Right cardiac atrium (tissue), 5 donors: ENCODE measurements around the gene EXOC3L1. TPM values are rescaled to one million over a fixed set of nuclear protein-coding genes. Genes with fewer than 3 reads are reported as not detected.
A peak's percentile ranks its signal among the peaks of the same experiment; 100 is the strongest.

Experiments
- ATAC-seq, 2 donors: fragments of 200-7000 bp; cut with Tn5 transposase; one replicate each; pipeline versions ENCODE4 v1.8.0 to v1.9.1; 2020; ENCODE audit warnings: moderate library complexity in 2 of 2, mild to moderate bottlenecking in 1 of 2
- DNase-seq, 3 donors: peaks; one replicate each; pipeline ENCODE4 v3.0.0-alpha.2; 2020
- H3K27ac ChIP-seq: one replicate; pipeline ENCODE4 v1.5.1; 2013; ENCODE audit warnings: mild to moderate bottlenecking, low read length, control low read depth, moderate library complexity
- H3K27me3 ChIP-seq: one replicate; pipeline ENCODE4 v1.6.1; 2013; ENCODE audit not compliant: control insufficient read depth, insufficient read depth
- H3K4me1 ChIP-seq: one replicate; pipeline ENCODE4 v1.6.1; 2013; ENCODE audit warnings: low read length; ENCODE audit not compliant: control insufficient read depth, insufficient read depth
- H3K4me3 ChIP-seq: one replicate; pipeline ENCODE4 v1.5.1; 2013; ENCODE audit warnings: low read length, control low read depth
- H3K9me3 ChIP-seq: one replicate; pipeline ENCODE4 v1.6.1; 2013; ENCODE audit warnings: low read length; ENCODE audit not compliant: control insufficient read depth
- WGBS: extraction: QIAGEN DNeasy Blood & Tissue Kit; methylation state at CpG from one replicate; pipeline ENCODE4 v1.1.7; 2013; 5-methylcytosine and 5-hydroxymethylcytosine counted together
- intact Hi-C, 4 donors: fragments of 100-400 bp; cut with DNase I; formaldehyde crosslinking; loops; one replicate each; pipeline versions ENCODE4 v1.11.0 to v1.14.0; 2022 to 2023
- polyA plus RNA-seq: library from polyadenylated mRNA; stranded (reverse); fragments of 200-250 nt; gene quantifications from one replicate; pipeline ENCODE4 v1.2.3, GENCODE V29; 2013
- total RNA-seq, 4 donors: library from RNA; stranded (reverse); fragmentation: NEBNext Ultra II Directional; extraction: Animal tissue kit (Norgen Biotek cat#: 25700); gene quantifications; one replicate each; pipeline ENCODE4 v1.2.1, GENCODE V29; 2021
- donor health status: healthy with polysubstance abuse.
- donor health status: DM: no; HTN: yes; CAD: no.
- donor health status: DM: no; HTN: no; CAD: no.
- donor health status: DM: no; HTN: yes; CAD: no; lungs with severe emphysema.
- donor health status: DM: yes; HTN: yes; CAD: no.

The EXOC3L1 gene
- total and polyA plus RNA-seq, 5 donors: 1.3 to 3.2 (median 2.4) TPM

DNA sequence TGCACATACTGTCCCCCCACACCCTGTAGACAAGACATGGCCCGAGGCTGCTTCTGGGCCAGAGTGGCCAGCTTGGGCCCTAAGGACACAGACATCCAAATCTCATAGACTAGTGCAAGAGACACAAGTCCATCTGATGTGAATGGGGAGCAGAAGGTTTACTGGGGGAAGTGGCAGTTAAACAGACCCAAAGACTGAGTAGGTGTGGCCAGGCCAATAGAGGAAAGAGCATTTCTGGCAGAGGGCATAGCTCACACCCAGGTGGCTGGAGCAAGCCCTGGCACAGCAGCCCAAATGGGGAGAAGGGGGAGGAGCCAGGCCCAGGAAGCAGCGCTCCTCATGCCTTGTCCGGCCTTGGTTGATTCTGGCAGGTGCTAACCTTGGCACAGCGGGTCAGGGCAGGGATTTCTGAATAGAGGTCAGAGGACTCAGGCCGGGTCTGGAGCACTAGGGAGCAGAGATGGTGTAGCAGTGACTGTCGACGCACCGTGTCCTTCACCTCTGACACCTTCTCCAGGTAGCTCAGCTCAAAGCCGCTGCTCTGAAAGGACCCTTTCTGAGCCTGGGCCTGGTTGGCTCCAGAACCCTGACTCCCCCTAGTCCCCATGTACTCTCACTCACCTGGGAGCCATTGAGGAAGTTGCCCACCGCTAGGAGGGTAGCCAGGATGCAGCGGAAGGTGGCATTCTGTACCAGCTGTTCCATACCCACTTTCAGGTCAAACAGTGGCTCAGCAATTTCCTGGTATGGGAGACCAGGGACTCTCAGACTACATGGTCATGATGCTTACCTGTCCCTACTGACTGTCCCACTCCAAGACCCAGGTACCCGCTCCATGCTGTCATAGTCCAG is 41.1 kb upstream of the EXOC3L1 start:
- no peak overlapping the region for H3K4me3 ChIP-seq
- DNase-seq (peak in 2 of 3 donors; percentile 12 to 37), ATAC-seq (no peak)
- no peak overlapping the region for H3K27ac ChIP-seq
- peaks cover 6% of the 10 kb centered on the region for H3K4me1 ChIP-seq
- 84% methylated on average over 12 of the region's 12 CpGs for WGBS
- H3K27me3 ChIP-seq: no peaks in the 10 kb centered on the region
- H3K9me3 ChIP-seq: no peaks in the 10 kb centered on the region
- intact Hi-C loops: no loop called here

- Histone ChIP-seq H3K9me3 (no peaks in the 10 kb centered on the region), H3K27ac (no peak overlapping the region), H3K4me1 (peaks cover 9% of the 10 kb centered on the region), H3K27me3 (no peaks in the 10 kb centered on the region), H3K4me3 (no peak overlapping the region)
- ATAC-seq (no peak), DNase-seq (peak in 1 of 3 donors; percentile 68)
- intact Hi-C loops: loop anchor here in 1 of 4 donors (5.0 kb wide), 1 partner anchor 38 kb away; the partner anchor contains the start of genes E2F4 and EXOC3L1
- WGBS: 91% methylated on average over 32 of the region's 32 CpGs
Observed at GRCh38 chr16:67229906-67230808, 40.2 kb upstream of the EXOC3L1 start.

DNA sequence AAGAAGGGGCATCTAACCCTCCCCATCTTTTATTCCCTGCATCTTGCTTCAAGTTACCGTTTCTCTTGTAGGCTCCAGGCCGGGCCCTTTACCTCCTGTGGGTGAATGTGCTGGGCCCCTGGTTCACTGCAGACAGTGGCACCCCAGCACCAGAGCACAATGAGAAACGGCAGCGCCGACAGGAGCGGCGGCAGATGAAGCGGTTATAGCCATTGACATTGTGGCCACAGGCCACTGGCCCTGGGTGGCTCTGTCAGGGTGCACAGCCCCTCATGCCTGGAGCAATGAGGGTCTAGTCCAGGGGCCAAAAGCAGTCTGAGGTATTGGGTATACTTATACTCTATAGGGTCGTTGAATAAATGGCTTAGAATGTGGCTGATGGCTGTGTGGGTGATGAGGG is 39.0 kb upstream of the EXOC3L1 start:
- no peaks in the 10 kb centered on the region for H3K9me3 ChIP-seq
- H3K4me3 ChIP-seq: no peak overlapping the region
- 86% methylated on average over 9 of the region's 9 CpGs for WGBS
- H3K4me1 ChIP-seq: peaks cover 9% of the 10 kb centered on the region
- no peaks in the 10 kb centered on the region for H3K27me3 ChIP-seq
- ATAC-seq (no peak), DNase-seq (peak in 1 of 3 donors; percentile 53)
- intact Hi-C loops: loop anchor here in 1 of 4 donors (5.0 kb wide), 1 partner anchor 37 kb away; the partner anchor contains the start of genes E2F4 and EXOC3L1
- no peak overlapping the region for H3K27ac ChIP-seq

GRCh38 chr16:67228034-67228785 is 38.3 kb upstream of the EXOC3L1 start:
- H3K9me3 ChIP-seq: no peaks in the 10 kb centered on the region
- peaks cover 9% of the 10 kb centered on the region for H3K4me1 ChIP-seq
- intact Hi-C loops: loop anchor here in 1 of 4 donors (5.0 kb wide), 1 partner anchor 36 kb away; the partner anchor contains the start of genes E2F4 and EXOC3L1
- WGBS: 83% methylated on average over 9 of the region's 9 CpGs
- H3K27me3 ChIP-seq: no peaks in the 10 kb centered on the region
- no peak overlapping the region for H3K4me3 ChIP-seq
- no peak overlapping the region for H3K27ac ChIP-seq
- peak in 1 of 3 donors; percentile 40 for DNase-seq
- no peak for ATAC-seq

GRCh38 chr16:67227567-67227921 is 37.6 kb upstream of the EXOC3L1 start:
- Histone ChIP-seq H3K4me3 (peak overlapping the region; percentile 92), H3K4me1 (peaks cover 9% of the 10 kb centered on the region), H3K27ac (no peak overlapping the region), H3K9me3 (no peaks in the 10 kb centered on the region), H3K27me3 (no peaks in the 10 kb centered on the region)
- intact Hi-C loops: loop anchor here in 1 of 4 donors (5.0 kb wide), 1 partner anchor 35 kb away; the partner anchor contains the start of genes E2F4 and EXOC3L1
- WGBS: 12% methylated on average over 12 of the region's 12 CpGs
- no peak for DNase-seq
- ATAC-seq: no peak

DNA sequence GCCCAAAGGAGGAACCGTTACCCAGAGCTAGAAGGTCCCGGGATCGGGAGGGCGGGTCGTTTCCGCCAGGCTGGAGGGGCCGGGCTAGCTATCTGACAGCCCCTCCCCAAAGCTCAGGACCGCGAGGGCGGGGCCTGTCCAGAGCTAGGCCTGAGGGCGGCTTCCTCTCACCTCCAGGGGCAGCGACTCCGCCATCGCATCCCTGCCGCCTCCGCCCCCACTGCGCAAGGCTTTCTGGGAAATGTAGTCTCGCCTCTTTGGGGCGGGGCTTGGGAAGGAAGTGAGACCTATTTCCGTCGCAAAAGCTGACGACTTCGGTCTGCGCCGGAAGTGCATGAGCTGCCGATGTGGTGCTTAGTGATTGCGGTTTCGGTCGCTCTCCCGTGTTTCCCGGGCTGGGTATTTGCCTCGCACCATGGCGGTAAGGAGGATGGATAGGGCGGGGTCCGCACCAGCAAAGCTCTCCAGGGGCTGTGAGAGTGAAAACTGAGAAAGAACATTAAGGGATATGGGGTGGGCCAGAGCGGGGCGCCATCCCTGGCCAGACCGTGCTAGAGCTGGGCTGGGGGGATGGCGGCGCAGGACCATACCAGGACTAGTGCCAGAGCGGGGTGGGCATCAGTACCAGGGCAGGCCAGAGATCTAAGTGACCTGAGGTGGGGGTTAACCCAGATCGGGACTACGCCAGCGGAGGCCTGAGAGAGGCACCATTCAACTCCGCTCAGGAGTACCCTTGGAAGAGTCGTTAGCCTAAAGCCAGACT is 37.0 kb upstream of the EXOC3L1 start, which contains the start of gene TMEM208:
TSS of gene TMEM208 (plus strand) at position 327 of the 763 bp plus-strand sequence. CDS start at position 416, 89 bp downstream.
- intact Hi-C loops: loop anchor here in 1 of 4 donors (5.0 kb wide), 1 partner anchor 35 kb away; the partner anchor contains the start of genes E2F4 and EXOC3L1
- Histone ChIP-seq H3K4me1 (peaks cover 9% of the 10 kb centered on the region), H3K4me3 (peak within 1 kb of the TSS; percentile 92), H3K9me3 (no peaks in the 10 kb centered on the region), H3K27ac (peak within 1 kb of the TSS; percentile 76), H3K27me3 (no peaks in the 10 kb centered on the region)
- DNase-seq (peak; percentile 99), ATAC-seq (peak; percentile 97)
- under 1% methylated on average over 46 of the region's 46 CpGs for WGBS

DNA sequence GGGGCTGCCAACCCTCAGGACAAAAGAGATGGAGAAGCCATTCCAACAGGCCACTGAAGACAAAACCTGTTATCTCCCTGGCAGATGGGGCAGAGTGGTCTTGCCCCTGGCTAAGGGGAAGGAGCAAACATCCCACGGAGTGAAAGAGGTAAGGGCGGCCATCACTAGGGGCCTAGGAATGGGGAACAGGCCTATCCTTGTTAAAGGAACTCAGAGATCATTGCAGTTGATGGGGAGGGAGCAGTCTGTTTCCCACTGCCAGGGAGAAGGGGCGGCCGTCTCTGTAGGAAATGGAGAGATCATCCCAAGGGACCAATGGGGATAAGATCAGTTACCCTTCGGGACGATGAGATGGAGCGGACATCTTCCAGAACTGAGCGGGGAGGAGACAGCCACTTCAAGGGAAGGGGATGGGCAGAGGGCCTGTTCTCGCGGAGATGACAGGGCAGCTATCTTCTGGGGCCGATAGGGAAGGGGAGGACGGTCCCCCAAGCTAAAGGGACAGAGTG is 36.4 kb upstream of the EXOC3L1 start:
- peak overlapping the region; percentile 76 for H3K27ac ChIP-seq
- WGBS: 11% methylated on average over 12 of the region's 12 CpGs
- no peaks in the 10 kb centered on the region for H3K27me3 ChIP-seq
- no peaks in the 10 kb centered on the region for H3K9me3 ChIP-seq
- peaks cover 9% of the 10 kb centered on the region for H3K4me1 ChIP-seq
- ATAC-seq: no peak
- intact Hi-C loops: loop anchor here in 1 of 4 donors (5.0 kb wide), 1 partner anchor 34 kb away; the partner anchor contains the start of genes E2F4 and EXOC3L1
- H3K4me3 ChIP-seq: peak overlapping the region; percentile 92
- DNase-seq: no peak

- ATAC-seq (no peak), DNase-seq (peak in 1 of 3 donors; percentile 12)
- Histone ChIP-seq H3K27ac (no peak overlapping the region), H3K27me3 (no peaks in the 10 kb centered on the region), H3K9me3 (no peaks in the 10 kb centered on the region), H3K4me3 (no peak overlapping the region), H3K4me1 (peaks cover 9% of the 10 kb centered on the region)
- 56% methylated on average over 3 of the region's 3 CpGs for WGBS
- intact Hi-C loops: no loop called here
Observed at GRCh38 chr16:67223992-67224391, 34.1 kb upstream of the EXOC3L1 start.

- intact Hi-C loops: no loop called here
- Histone ChIP-seq H3K4me1 (peaks cover 14% of the 10 kb centered on the region), H3K4me3 (no peak overlapping the region), H3K27me3 (no peaks in the 10 kb centered on the region), H3K27ac (peak overlapping the region; percentile 93), H3K9me3 (no peaks in the 10 kb centered on the region)
- 24% methylated on average over 18 of the region's 18 CpGs for WGBS
- DNase-seq: peak; percentile 81 to 90 (median 88)
- ATAC-seq: peak; percentile 91
Observed at GRCh38 chr16:67216612-67217490, 26.9 kb upstream of the EXOC3L1 start.
